Adrenal gland (tissue), 5 donors: ENCODE data around the gene GPATCH4.

ENCODE experiments used
- CTCF ChIP-seq, 6 experiments: fragments of 450-650 bp in 4 of 6; fragments of 200-600 bp in 2 of 6; sonication (generic) in 1 of 6; IDR thresholded peaks; 1 replicate in 5 of 6; 2 replicates in 1 of 6; pipeline versions ENCODE4 v1.5.1 to v1.8.0; 2016 to 2021; ENCODE audit warnings: antibody characterized with exemption in 6 of 6, mild to moderate bottlenecking in 2 of 6, moderate library complexity in 1 of 6
- POLR2A ChIP-seq, 2 donors: fragments of 450-650 bp; IDR thresholded peaks; one replicate each; pipeline ENCODE4 v1.6.1; 2017; ENCODE audit warnings: antibody characterized with exemption in 2 of 2, mild to moderate bottlenecking in 2 of 2, moderate library complexity in 1 of 2
- donor health status: DM: no; HTN: no; CAD: no.

- TF ChIP-seq CTCF (IDR thresholded peaks at IDR 0.05), result no peak
- no peak for TF ChIP-seq POLR2A (IDR thresholded peaks at IDR 0.05)
Measured at GRCh38 chr1:156644640-156645039, 43.4 kb upstream of the GPATCH4 start.
